Astrocyte of the hippocampus (primary cell): ENCODE measurements around the gene COBL.

Source experiments
- DNase-seq: peaks from one replicate; pipeline ENCODE4 v3.0.0; 2011; ENCODE audit warnings: low read depth, low spot score

The COBL gene

GRCh38 chr7:51253157-51253556, 63.5 kb downstream of the COBL start:
- no peak for DNase-seq

GRCh38 chr7:51251290-51251689, 65.3 kb downstream of the COBL start:
- no peak for DNase-seq

- no peak for DNase-seq
Observed at GRCh38 chr7:51250512-51250911, 66.1 kb downstream of the COBL start.

- no peak for DNase-seq
Observed at GRCh38 chr7:51249991-51250390, 66.6 kb downstream of the COBL start.

GRCh38 chr7:51249187-51249945, 67.2 kb downstream of the COBL start:
- DNase-seq, result no peak

- DNase-seq, result no peak
Observed at GRCh38 chr7:51246258-51247245, 70.1 kb downstream of the COBL start.

- DNase-seq, result no peak
Observed at GRCh38 chr7:51244885-51245284, 71.7 kb downstream of the COBL start.

- DNase-seq, result no peak
Observed at GRCh38 chr7:51244053-51244452, 72.6 kb downstream of the COBL start.

GRCh38 chr7:51243631-51244030, 73.0 kb downstream of the COBL start:
- no peak for DNase-seq

GRCh38 chr7:51242881-51243518, 73.6 kb downstream of the COBL start:
- DNase-seq, result no peak

GRCh38 chr7:51242007-51242691, 74.5 kb downstream of the COBL start:
- DNase-seq, result no peak

- DNase-seq, result no peak
Observed at GRCh38 chr7:51240868-51241267, 75.7 kb downstream of the COBL start.

- DNase-seq, result no peak
Observed at GRCh38 chr7:51239691-51240090, 76.9 kb downstream of the COBL start.

GRCh38 chr7:51238981-51239495, 77.6 kb downstream of the COBL start:
- no peak for DNase-seq

GRCh38 chr7:51237446-51238133, 79.0 kb downstream of the COBL start:
- no peak for DNase-seq

GRCh38 chr7:51236470-51237132, 80.0 kb downstream of the COBL start:
- DNase-seq, result no peak

GRCh38 chr7:51235593-51236313, 80.9 kb downstream of the COBL start:
- DNase-seq, result no peak

- DNase-seq, result no peak
Observed at GRCh38 chr7:51234609-51235308, 81.8 kb downstream of the COBL start.

- no peak for DNase-seq
Observed at GRCh38 chr7:51234139-51234538, 82.5 kb downstream of the COBL start.
